Body of pancreas (tissue), 4 donors: ENCODE results near the gene VAV2. TPM values are rescaled to one million over a fixed set of nuclear protein-coding genes. Genes with fewer than 3 reads are reported as not detected.

Experiments
- ATAC-seq: fragments of 150-250 bp; one replicate; pipeline ENCODE4 v1.9.1; 2016
- DNase-seq, 4 donors: peaks; one replicate each; pipeline ENCODE4 v3.0.0-alpha.2; 2019
- H3K27ac ChIP-seq, 4 donors: fragments of 200-600 bp; sonication (generic); 1 replicate in 3 of 4; 2 replicates in 1 of 4; pipeline versions ENCODE4 v1.5.1 to v1.6.1; 2016 to 2019; ENCODE audit warnings: mild to moderate bottlenecking in 1 of 4, mixed read lengths in 1 of 4, moderate library complexity in 1 of 4
- H3K27me3 ChIP-seq, 2 donors: fragments of 200-600 bp; sonication (generic); one replicate each; pipeline ENCODE4 v1.6.0; 2016; ENCODE audit warnings: mild to moderate bottlenecking in 1 of 2
- H3K36me3 ChIP-seq, 2 donors: fragments of 200-600 bp; sonication (generic); replicated peaks in 1 of 2; 2 replicates each; pipeline ENCODE4 v1.5.1; 2016; ENCODE audit warnings: low read depth in 2 of 2; ENCODE audit not compliant: insufficient read depth in 1 of 2
- H3K4me1 ChIP-seq: fragments of 200-600 bp; sonication (generic); one replicate; pipeline ENCODE4 v1.6.0; 2016
- H3K4me3 ChIP-seq, 2 donors: fragments of 200-600 bp; sonication (generic); 1 replicate in 1 of 2; 2 replicates in 1 of 2; pipeline ENCODE4 v1.5.1; 2016 to 2019
- H3K9me3 ChIP-seq, 3 donors: fragments of 200-600 bp; sonication (generic); 1 replicate in 2 of 3; 2 replicates in 1 of 3; pipeline ENCODE4 v1.5.1; 2016
- POLR2A ChIP-seq, 3 donors: fragments of 450-650 bp; IDR thresholded peaks; one replicate each; pipeline ENCODE4 v1.6.1; 2016; ENCODE audit warnings: antibody characterized with exemption in 3 of 3, mild to moderate bottlenecking in 2 of 3
- WGBS, 2 donors: methylation state at CpG; one replicate each; pipeline ENCODE4 v1.1.5; 2017; 5-methylcytosine and 5-hydroxymethylcytosine counted together
- intact Hi-C: fragments of 100-400 bp; cut with DNase I; formaldehyde crosslinking; loops from one replicate; pipeline ENCODE4 v1.15.1; 2023
- total RNA-seq, 2 donors: library from RNA; depleted of rRNA; stranded (reverse); fragments of >200 nt; gene quantifications; one replicate each; pipeline ENCODE4 v1.1.0, GENCODE V29; 2016
- TF ChIP-seq, protein P1 (sequence below), 7 experiments: fragments of 450-650 bp in 4 of 7; fragments of 200-600 bp in 3 of 7; sonication (generic) in 3 of 7; IDR thresholded peaks; one replicate each; pipeline ENCODE4 v1.5.1; 2016 to 2019; ENCODE audit warnings: antibody characterized with exemption in 7 of 7

Gene VAV2
- total RNA-seq, 2 donors from 2014 or later, result 31.6 to 32.3 TPM

- TF ChIP-seq, protein P1, sequence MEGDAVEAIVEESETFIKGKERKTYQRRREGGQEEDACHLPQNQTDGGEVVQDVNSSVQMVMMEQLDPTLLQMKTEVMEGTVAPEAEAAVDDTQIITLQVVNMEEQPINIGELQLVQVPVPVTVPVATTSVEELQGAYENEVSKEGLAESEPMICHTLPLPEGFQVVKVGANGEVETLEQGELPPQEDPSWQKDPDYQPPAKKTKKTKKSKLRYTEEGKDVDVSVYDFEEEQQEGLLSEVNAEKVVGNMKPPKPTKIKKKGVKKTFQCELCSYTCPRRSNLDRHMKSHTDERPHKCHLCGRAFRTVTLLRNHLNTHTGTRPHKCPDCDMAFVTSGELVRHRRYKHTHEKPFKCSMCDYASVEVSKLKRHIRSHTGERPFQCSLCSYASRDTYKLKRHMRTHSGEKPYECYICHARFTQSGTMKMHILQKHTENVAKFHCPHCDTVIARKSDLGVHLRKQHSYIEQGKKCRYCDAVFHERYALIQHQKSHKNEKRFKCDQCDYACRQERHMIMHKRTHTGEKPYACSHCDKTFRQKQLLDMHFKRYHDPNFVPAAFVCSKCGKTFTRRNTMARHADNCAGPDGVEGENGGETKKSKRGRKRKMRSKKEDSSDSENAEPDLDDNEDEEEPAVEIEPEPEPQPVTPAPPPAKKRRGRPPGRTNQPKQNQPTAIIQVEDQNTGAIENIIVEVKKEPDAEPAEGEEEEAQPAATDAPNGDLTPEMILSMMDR (IDR thresholded peaks at IDR 0.05), result no peak
- no peak for TF ChIP-seq POLR2A (IDR thresholded peaks at IDR 0.05)
- intact Hi-C loops, result no loop called here
Measured at GRCh38 chr9:133819923-133820322, 172.2 kb downstream of the VAV2 start.

DNA sequence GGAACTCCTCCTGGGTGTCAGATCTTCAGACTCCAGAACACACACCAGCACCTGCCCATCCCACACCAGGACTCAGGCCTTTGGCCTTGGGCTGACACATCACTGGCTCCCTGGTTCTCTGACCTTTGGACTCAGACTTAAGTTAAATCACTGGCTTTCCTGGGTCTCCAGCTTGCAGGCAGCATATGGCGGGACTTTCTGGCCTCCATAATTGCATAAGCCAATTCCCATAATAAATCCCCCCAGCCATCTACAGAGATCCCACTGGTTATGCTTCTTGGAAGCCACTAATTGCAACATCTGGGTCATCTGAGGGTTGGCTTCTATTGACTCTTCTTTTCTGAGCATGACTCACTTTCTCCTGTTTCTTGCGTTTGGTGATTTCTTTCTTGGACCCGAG, 173.7 kb downstream of the VAV2 start:
- Histone ChIP-seq H3K4me1 (peaks cover 7% of the 10 kb centered on the region), H3K36me3 (peaks cover 0 to 2% of the 10 kb centered on the region in 2 donors), H3K27me3 (no peaks in the 10 kb centered on the region), H3K4me3 (no peak overlapping the region), H3K27ac (no peak overlapping the region), H3K9me3 (no peaks in the 10 kb centered on the region)
- TF ChIP-seq POLR2A (IDR thresholded peaks at IDR 0.05), result no peak
- TF ChIP-seq, protein P1 (IDR thresholded peaks at IDR 0.05), result no peak
- WGBS, 2 donors, result 65 to 93% methylated on average over 3 of the region's 3 CpGs
- DNase-seq (peak in 1 of 4 donors; percentile 37), ATAC-seq (peak; percentile 19)
- intact Hi-C loops, result no loop called here

More at GRCh38 chr9:133819923-133820322, 172.2 kb downstream of the VAV2 start:
- Histone ChIP-seq H3K27me3 (no peaks in the 10 kb centered on the region), H3K27ac (no peak overlapping the region), H3K9me3 (no peaks in the 10 kb centered on the region), H3K4me1 (peaks cover 7% of the 10 kb centered on the region), H3K36me3 (peaks cover 0 to 2% of the 10 kb centered on the region in 2 donors), H3K4me3 (no peak overlapping the region)
- DNase-seq (peak in 1 of 4 donors; percentile 42), ATAC-seq (no peak)
- 63 to 71% methylated on average over 5 of the region's 5 CpGs for WGBS, 2 donors

DNA sequence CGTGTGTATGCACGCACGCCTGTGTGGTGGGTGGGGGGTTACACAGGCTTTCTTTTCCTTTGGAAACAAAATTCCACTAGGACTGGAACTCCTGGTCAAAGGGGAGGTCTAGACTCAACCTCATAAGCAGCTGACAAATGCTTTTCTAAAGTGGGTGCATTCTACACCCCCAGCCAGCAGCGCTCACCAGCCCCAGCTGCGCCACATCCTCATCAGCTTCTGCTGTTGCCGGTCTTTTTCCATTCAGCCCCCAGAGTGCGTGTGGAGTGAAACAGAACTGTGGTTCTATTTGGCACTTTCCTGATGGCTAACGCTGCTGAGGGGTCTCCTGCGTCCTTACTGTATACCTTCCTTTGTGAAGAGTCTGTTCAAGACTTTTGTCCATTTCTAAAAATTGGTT, 176.3 kb downstream of the VAV2 start:
- 94 to 96% methylated on average over 9 of the region's 9 CpGs for WGBS, 2 donors
- no peak for ATAC-seq
- H3K4me1 ChIP-seq, result peaks cover 7% of the 10 kb centered on the region
- no peak for DNase-seq
- no peaks in the 10 kb centered on the region for H3K9me3 ChIP-seq
- H3K36me3 ChIP-seq, result no peaks in the 10 kb centered on the region
- H3K27me3 ChIP-seq, result no peaks in the 10 kb centered on the region
- no peak overlapping the region for H3K27ac ChIP-seq
- intact Hi-C loops, result no loop called here
- no peak overlapping the region for H3K4me3 ChIP-seq
- no peak for TF ChIP-seq POLR2A (IDR thresholded peaks at IDR 0.05)
- TF ChIP-seq, protein P1 (IDR thresholded peaks at IDR 0.05), result no peak

DNA sequence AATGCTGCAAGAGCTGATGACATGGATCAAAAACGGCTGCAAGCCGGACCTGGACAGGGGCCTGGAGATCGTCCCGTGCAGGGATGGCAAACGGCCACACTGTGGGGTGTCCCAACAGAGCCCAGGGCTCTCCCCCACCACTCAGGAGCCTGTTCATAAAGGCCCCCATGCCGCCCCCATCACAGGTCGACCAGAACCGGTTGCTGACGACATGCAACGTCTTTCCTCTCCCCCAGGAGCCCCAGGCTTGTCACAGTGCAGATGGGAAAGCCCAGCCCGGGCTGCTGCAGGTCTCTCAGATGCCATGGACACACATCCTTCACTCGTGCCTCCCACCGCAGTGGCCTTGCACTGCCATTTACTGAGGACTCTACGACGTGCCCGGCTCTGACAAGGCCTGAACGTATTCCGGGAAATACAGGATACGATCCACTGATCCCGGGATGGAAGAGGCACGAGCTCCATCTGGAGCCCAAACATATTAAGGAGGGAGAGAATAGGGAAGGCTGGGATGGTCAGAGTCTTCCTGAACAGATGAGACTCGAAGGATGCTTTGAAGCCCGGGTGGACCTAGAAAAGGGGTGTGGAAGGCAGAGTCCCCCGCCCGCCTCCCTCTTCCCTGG, 177.4 kb downstream of the VAV2 start:
- Histone ChIP-seq H3K27ac (no peak overlapping the region), H3K4me3 (no peak overlapping the region), H3K36me3 (no peaks in the 10 kb centered on the region), H3K4me1 (peaks cover 7% of the 10 kb centered on the region), H3K27me3 (no peaks in the 10 kb centered on the region), H3K9me3 (no peaks in the 10 kb centered on the region)
- DNase-seq (no peak), ATAC-seq (no peak)
- intact Hi-C loops, result no loop called here
- 79 to 92% methylated on average over 8 to 25 of the region's 25 CpGs for WGBS, 2 donors
- TF ChIP-seq POLR2A (IDR thresholded peaks at IDR 0.05), result no peak
- TF ChIP-seq, protein P1 (IDR thresholded peaks at IDR 0.05), result no peak
